ENCODE data around the gene C1QTNF12.
"Not testable (repeated sequence)": the region's sequence is repeated elsewhere in the genome, so short reads cannot be mapped to it uniquely, and the experiment has no call there.

The C1QTNF12 gene

GRCh38 chr1:1196431-1197187 is 49.9 kb downstream of the C1QTNF12 start:
- no peak for DNase-seq

GRCh38 chr1:1195726-1196125 is 50.8 kb downstream of the C1QTNF12 start:
- not testable (repeated sequence) for DNase-seq

DNA sequence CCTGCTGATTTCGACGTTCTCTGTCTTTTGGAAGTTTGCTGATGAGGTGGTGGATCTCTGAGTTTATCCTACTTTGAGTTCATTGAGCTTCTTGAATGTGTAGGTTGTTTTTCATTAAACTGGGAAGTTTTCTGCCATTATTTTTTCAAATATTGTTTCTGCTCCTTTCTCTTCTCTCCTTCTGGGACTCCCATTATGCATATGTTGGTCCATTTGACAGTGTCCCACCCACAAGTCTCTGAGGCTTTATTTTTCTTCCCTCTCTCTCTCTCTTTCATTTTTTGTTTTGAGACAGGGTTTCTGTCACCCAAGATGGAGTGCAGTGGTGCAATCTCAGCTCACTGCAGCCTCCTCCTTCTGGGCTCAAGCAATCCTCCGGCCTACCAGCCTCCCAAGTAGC is 51.8 kb downstream of the C1QTNF12 start:
- DNase-seq: no peak
